Type B pancreatic cell (in vitro differentiated cells): ENCODE measurements around the gene MORN2. TPM values are rescaled to one million over a fixed set of nuclear protein-coding genes. Genes with fewer than 3 reads are reported as not detected.
"Not testable (repeated sequence)": the region's sequence is repeated elsewhere in the genome, so short reads cannot be mapped to it uniquely, and the experiment has no call there.

Experiments used
- DNase-seq: peaks from one replicate; pipeline ENCODE4 v3.0.0; 2021; ENCODE audit warnings: mixed read lengths; ENCODE audit not compliant: unreplicated experiment; ENCODE audit errors: extremely low spot score
- H3K27ac Mint-ChIP-seq: 2 replicates; pipeline ENCODE4 v1.8.0; 2021; ENCODE audit warnings: mild to moderate bottlenecking, mixed read lengths
- H3K27me3 Mint-ChIP-seq: 2 replicates; pipeline ENCODE4 v1.8.0; 2021; ENCODE audit warnings: mixed read lengths
- H3K36me3 Mint-ChIP-seq: 2 replicates; pipeline ENCODE4 v1.8.0; 2021; ENCODE audit warnings: mixed read lengths
- H3K4me1 Mint-ChIP-seq: one replicate; pipeline ENCODE4 v1.8.0; 2021; ENCODE audit warnings: mixed read lengths; ENCODE audit not compliant: unreplicated experiment
- H3K4me3 Mint-ChIP-seq: 2 replicates; pipeline ENCODE4 v1.8.0; 2021; ENCODE audit warnings: mild to moderate bottlenecking, mixed read lengths
- H3K9me3 Mint-ChIP-seq: 2 replicates; pipeline ENCODE4 v1.8.0; 2021; ENCODE audit warnings: mixed read lengths
- CTCF ChIP-seq: fragments of 200-600 bp; sonication (generic); conservative IDR thresholded peaks from 2 replicates; pipeline ENCODE4 v1.5.0; 2021; ENCODE audit warnings: antibody characterized with exemption, mild to moderate bottlenecking
- long read RNA-seq: library from polyadenylated mRNA; unstranded; transcript quantifications from one replicate; pipeline ENCODE4 v2.0.0, GENCODE V29; 2020
- total RNA-seq: library from RNA; stranded (reverse); gene quantifications from 2 replicates; pipeline ENCODE4 v1.2.1, GENCODE V29; 2021; ENCODE audit warnings: low replicate concordance

The MORN2 gene
- total RNA-seq, result 14.3 and 19.7 TPM in 2 replicates
- long read RNA-seq, transcript MORN2-201 (5 exons, 739 nt), result major isoform, 10 of 12 reads
- long read RNA-seq, partial matches to known transcripts, result 1 of 12 reads
- long read RNA-seq, other reads (novel, unspliced or antisense), result 1 of 12 reads

GRCh38 chr2:38875576-38876367, at the start of gene MORN2, which contains the start of gene DHX57:
Gene MORN2, plus strand, starts transcription at chr2:38875976.
Gene DHX57, minus strand, starts transcription at chr2:38875934. Its CDS starts 7,529 bp downstream, at chr2:38868405.
- no peak for TF ChIP-seq CTCF
- DNase-seq, result peak; percentile 87
- Mint-ChIP-seq H3K27me3 (no peaks in the 10 kb centered on the region), H3K4me3 (peak within 1 kb of the TSS; percentile 94), H3K36me3 (peaks cover 17% of the 10 kb centered on the region), H3K27ac (peak within 1 kb of the TSS; percentile 87), H3K9me3 (peaks cover 13% of the 10 kb centered on the region), H3K4me1 (peaks cover 18% of the 10 kb centered on the region)

GRCh38 chr2:38827539-38828145, 48.1 kb upstream of the MORN2 start:
- not testable (repeated sequence) for H3K27me3 Mint-ChIP-seq, H3K4me1 Mint-ChIP-seq, DNase-seq, H3K9me3 Mint-ChIP-seq
- peak overlapping the region; percentile 52 for H3K4me3 Mint-ChIP-seq
- peak overlapping the region; percentile 97 for H3K27ac Mint-ChIP-seq
- peaks cover 15% of the 10 kb centered on the region for H3K36me3 Mint-ChIP-seq

DNA sequence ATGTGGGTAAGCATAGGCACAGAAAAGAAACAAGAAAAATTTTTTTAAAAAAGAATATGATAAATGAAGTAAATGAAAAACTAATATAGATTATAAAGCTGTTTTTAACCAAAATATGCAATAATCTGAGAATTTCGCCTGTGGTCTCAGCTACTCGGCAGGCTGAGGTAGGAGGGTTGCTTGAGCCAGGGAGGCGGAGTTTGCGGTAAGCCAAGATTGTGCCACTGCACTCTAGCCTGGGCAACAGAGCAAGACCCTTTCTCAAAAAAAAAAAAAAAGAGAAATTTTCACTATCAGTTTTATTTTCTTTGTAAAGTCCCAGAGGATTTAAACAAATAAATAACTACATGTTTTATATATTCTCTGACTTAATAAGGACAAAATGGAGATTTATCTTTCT, 47.3 kb upstream of the MORN2 start:
- DNase-seq, result no peak
- Mint-ChIP-seq H3K27ac (peak overlapping the region; percentile 97), H3K4me1 (peaks cover 4% of the 10 kb centered on the region), H3K36me3 (peaks cover 12% of the 10 kb centered on the region), H3K9me3 (no peaks in the 10 kb centered on the region), H3K4me3 (no peak overlapping the region), H3K27me3 (no peaks in the 10 kb centered on the region)
- no peak for TF ChIP-seq CTCF

GRCh38 chr2:38829971-38830370, 45.8 kb upstream of the MORN2 start:
- Mint-ChIP-seq H3K9me3 (no peaks in the 10 kb centered on the region), H3K27ac (no peak overlapping the region), H3K36me3 (peaks cover 12% of the 10 kb centered on the region), H3K4me3 (no peak overlapping the region), H3K4me1 (peaks cover 4% of the 10 kb centered on the region), H3K27me3 (no peaks in the 10 kb centered on the region)
- DNase-seq, result no peak
- TF ChIP-seq CTCF, result no peak

GRCh38 chr2:38830526-38831159, 45.1 kb upstream of the MORN2 start:
- Mint-ChIP-seq H3K4me1 (peaks cover 4% of the 10 kb centered on the region), H3K27me3 (no peaks in the 10 kb centered on the region), H3K4me3 (no peak overlapping the region), H3K27ac (no peak overlapping the region), H3K9me3 (no peaks in the 10 kb centered on the region), H3K36me3 (peaks cover 12% of the 10 kb centered on the region)
- DNase-seq, result no peak
- no peak for TF ChIP-seq CTCF
